ENCODE data around the gene CYSLTR2.

CYSLTR2 gene

GRCh38 chr13:48653472-48653939, at the start of gene CYSLTR2:
CYSLTR2 (plus strand) TSS chr13:48653929; CDS start chr13:48706818, 52,889 bp downstream.
- no peak within 1 kb of the TSS for H3K27ac ChIP-seq (ENCODE audit: low read depth, low read length)

GRCh38 chr13:48615049-48615448, 38.7 kb upstream of the CYSLTR2 start:
- TF ChIP-seq CTCF (IDR thresholded peaks at IDR 0.05; ENCODE audit: insufficient read depth, low read length, poor library complexity, severe bottlenecking) (no peak), EZH2phosphoT487 (conservative IDR thresholded peaks at IDR 0.05; ENCODE audit: low read length) (no peak)
- no peak overlapping the region for H3K4me2 ChIP-seq (ENCODE audit: low read depth, low read length, poor library complexity, severe bottlenecking)
- no peaks in the 10 kb centered on the region for H3K27me3 ChIP-seq (ENCODE audit: low read length)
- H3K27ac ChIP-seq (ENCODE audit: low read depth, low read length), result no peak overlapping the region
- H3K4me3 ChIP-seq (ENCODE audit: insufficient read depth, low read length, poor library complexity, severe bottlenecking), result no peak overlapping the region
- H3K9me3 ChIP-seq (ENCODE audit: insufficient read depth, low read length), result peaks cover 11% of the 10 kb centered on the region; the same call in 1 of the 2 replicates
- no peaks in the 10 kb centered on the region for H3K79me2 ChIP-seq (ENCODE audit: insufficient read depth, low read length)
- H2AFZ ChIP-seq (ENCODE audit: low read depth, low read length, severe bottlenecking), result no peak overlapping the region
- no peaks in the 10 kb centered on the region for H3K36me3 ChIP-seq (ENCODE audit: low read length)
- H4K20me1 ChIP-seq (ENCODE audit: low read depth, low read length), result no peaks in the 10 kb centered on the region
- H3F3A ChIP-seq (ENCODE audit: insufficient read depth), result no peaks in the 10 kb centered on the region
- no peaks in the 10 kb centered on the region for H3K9me2 ChIP-seq (replicated peaks; ENCODE audit: insufficient read depth, low read length)
- no peak overlapping the region for H3K9ac ChIP-seq (ENCODE audit: low read length)

More at GRCh38 chr13:48653472-48653939, at the start of gene CYSLTR2:
- Histone ChIP-seq H3K36me3 (ENCODE audit: low read length) (no peaks in the 10 kb centered on the region), H3K9ac (ENCODE audit: low read length) (no peak within 1 kb of the TSS), H4K20me1 (ENCODE audit: low read depth, low read length) (no peaks in the 10 kb centered on the region), H3K79me2 (ENCODE audit: insufficient read depth, low read length) (no peaks in the 10 kb centered on the region), H2AFZ (ENCODE audit: low read depth, low read length, severe bottlenecking) (no peak within 1 kb of the TSS), H3K4me3 (ENCODE audit: insufficient read depth, low read length, poor library complexity, severe bottlenecking) (no peak within 1 kb of the TSS), H3F3A (ENCODE audit: insufficient read depth) (no peaks in the 10 kb centered on the region), H3K9me3 (ENCODE audit: insufficient read depth, low read length) (no peaks in the 10 kb centered on the region), H3K4me2 (ENCODE audit: low read depth, low read length, poor library complexity, severe bottlenecking) (no peak within 1 kb of the TSS), H3K27me3 (ENCODE audit: low read length) (no peaks in the 10 kb centered on the region), H3K9me2 (replicated peaks; ENCODE audit: insufficient read depth, low read length) (no peaks in the 10 kb centered on the region)
- TF ChIP-seq CTCF (IDR thresholded peaks at IDR 0.05; ENCODE audit: insufficient read depth, low read length, poor library complexity, severe bottlenecking) (no peak), EZH2phosphoT487 (conservative IDR thresholded peaks at IDR 0.05; ENCODE audit: low read length) (no peak)

- no peaks in the 10 kb centered on the region for H3K9me2 ChIP-seq (replicated peaks; ENCODE audit: insufficient read depth, low read length)
- no peaks in the 10 kb centered on the region for H3K36me3 ChIP-seq (ENCODE audit: low read length)
- no peaks in the 10 kb centered on the region for H3K27me3 ChIP-seq (ENCODE audit: low read length)
- TF ChIP-seq EZH2phosphoT487 (conservative IDR thresholded peaks at IDR 0.05; ENCODE audit: low read length) (no peak), CTCF (IDR thresholded peaks at IDR 0.05; ENCODE audit: insufficient read depth, low read length, poor library complexity, severe bottlenecking) (no peak)
- H3K9ac ChIP-seq (ENCODE audit: low read length), result no peak overlapping the region
- H3K4me2 ChIP-seq (ENCODE audit: low read depth, low read length, poor library complexity, severe bottlenecking), result no peak overlapping the region
- no peaks in the 10 kb centered on the region for H4K20me1 ChIP-seq (ENCODE audit: low read depth, low read length)
- peaks cover 25% of the 10 kb centered on the region; the same call in 1 of the 2 replicates for H3K9me3 ChIP-seq (ENCODE audit: insufficient read depth, low read length)
- no peaks in the 10 kb centered on the region for H3K79me2 ChIP-seq (ENCODE audit: insufficient read depth, low read length)
- no peak overlapping the region for H3K4me3 ChIP-seq (ENCODE audit: insufficient read depth, low read length, poor library complexity, severe bottlenecking)
- H3K27ac ChIP-seq (ENCODE audit: low read depth, low read length), result no peak overlapping the region
- H2AFZ ChIP-seq (ENCODE audit: low read depth, low read length, severe bottlenecking), result no peak overlapping the region
- no peaks in the 10 kb centered on the region for H3F3A ChIP-seq (ENCODE audit: insufficient read depth)
Measured at GRCh38 chr13:48618937-48619336, 34.8 kb upstream of the CYSLTR2 start.

Measured in SU-DHL-6 (cell line).